SK-N-MC (cell line): Measurements from ENCODE around the gene TMIGD2.

Experiments used
- EZH2 ChIP-seq: fragments of 200-600 bp; sonication (generic); IDR thresholded peaks from one replicate; pipeline ENCODE4 v1.6.1; 2017; ENCODE audit warnings: antibody characterized with exemption
- POLR2AphosphoS5 ChIP-seq: IDR thresholded peaks from 2 replicates; pipeline ENCODE4 v1.6.1; 2012; ENCODE audit warnings: mild to moderate bottlenecking, low read depth, low read length, borderline replicate concordance

GRCh38 chr19:4329858-4330257 is 27.7 kb upstream of the TMIGD2 start:
- TF ChIP-seq EZH2 (no peak), POLR2AphosphoS5 (no peak)
